ENCODE results near the gene KHNYN.
A peak's percentile ranks its signal among the peaks of the same experiment; 100 is the strongest.

The KHNYN gene

DNA sequence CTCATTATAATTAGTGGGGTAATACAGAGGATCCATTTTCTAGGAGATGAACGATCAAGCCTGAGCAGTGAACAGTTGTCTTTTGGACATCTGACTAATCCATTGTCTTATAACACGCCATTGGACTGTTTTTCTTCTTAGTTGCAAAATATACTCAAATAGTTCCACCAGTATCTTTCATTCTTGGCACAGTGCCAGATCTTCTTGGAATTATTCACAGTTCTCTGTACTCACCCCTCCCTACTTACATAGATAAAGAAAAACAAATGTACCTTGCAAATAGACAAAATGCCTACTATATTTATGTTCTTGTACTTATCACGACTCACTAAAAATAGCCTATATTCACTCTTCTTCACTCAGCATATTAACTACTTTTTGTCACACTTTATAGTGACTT is 4.0 kb upstream of the KHNYN start:
- peak; percentile 6 for DNase-seq

DNA sequence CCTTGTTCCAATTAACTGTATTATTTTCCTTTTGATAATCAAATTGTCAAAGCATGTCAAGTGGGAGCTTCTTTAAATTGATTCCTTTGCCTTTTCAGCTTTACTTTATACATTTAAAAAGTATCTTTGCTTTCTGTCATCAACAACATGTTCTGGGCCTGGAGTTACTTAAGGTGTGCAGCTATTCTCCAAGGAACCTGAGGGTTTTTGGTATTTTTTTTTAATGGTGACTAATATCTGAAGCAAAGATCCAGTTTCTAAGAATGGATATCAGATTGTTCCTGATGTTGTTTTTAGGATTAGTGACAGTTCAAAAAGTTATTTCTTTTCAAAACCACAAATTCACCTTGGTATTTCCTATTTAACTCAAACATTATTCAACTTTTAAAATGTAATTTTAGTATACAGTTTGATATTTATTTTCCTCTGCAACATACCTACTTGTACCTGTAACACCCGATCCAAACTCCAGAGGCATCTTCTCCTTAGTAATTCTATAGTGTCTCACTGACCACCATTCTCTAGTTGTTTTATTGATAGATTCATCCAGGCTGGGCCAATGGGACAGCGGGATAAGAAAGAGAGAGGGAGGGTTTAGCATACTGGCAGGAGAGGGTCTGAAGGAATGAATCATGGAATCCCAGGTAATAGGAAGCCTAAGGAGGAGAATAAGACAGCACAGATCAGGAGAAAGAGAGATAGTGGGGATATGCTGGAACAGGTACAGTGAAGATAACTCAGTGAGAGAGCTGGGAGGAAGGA is 3.4 kb upstream of the KHNYN start:
- DNase-seq: no peak

DNA sequence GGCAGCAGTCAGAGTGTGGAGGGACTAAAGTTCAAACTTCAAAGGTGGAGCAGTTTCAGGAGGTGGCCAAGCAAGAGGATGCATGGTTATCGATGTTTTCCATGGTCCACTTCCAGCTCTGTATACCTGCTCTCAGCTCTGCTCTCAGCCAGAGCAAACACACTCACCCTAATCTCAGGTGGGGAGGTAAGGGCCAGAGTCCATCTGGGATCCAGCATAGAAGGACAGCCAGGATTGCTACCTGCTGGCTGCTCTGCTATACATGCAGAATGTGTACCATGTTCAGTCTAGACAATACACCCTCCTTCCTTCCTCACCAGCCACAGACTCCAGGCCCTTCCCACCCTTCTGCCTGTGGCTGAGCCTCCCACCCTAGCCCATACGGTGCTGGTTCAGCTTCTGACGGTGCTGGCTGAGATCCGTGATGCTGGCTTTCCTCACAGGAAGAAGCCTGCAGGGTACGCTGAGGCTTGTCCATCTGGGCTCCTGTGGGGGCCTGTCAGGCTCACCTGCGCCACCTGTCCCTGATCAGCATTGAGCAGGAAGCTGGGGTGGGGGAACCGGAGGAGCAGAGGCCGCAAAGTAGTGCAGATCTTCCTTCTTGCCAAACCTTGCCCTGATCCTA is 2.7 kb upstream of the KHNYN start:
- no peak for DNase-seq

DNA sequence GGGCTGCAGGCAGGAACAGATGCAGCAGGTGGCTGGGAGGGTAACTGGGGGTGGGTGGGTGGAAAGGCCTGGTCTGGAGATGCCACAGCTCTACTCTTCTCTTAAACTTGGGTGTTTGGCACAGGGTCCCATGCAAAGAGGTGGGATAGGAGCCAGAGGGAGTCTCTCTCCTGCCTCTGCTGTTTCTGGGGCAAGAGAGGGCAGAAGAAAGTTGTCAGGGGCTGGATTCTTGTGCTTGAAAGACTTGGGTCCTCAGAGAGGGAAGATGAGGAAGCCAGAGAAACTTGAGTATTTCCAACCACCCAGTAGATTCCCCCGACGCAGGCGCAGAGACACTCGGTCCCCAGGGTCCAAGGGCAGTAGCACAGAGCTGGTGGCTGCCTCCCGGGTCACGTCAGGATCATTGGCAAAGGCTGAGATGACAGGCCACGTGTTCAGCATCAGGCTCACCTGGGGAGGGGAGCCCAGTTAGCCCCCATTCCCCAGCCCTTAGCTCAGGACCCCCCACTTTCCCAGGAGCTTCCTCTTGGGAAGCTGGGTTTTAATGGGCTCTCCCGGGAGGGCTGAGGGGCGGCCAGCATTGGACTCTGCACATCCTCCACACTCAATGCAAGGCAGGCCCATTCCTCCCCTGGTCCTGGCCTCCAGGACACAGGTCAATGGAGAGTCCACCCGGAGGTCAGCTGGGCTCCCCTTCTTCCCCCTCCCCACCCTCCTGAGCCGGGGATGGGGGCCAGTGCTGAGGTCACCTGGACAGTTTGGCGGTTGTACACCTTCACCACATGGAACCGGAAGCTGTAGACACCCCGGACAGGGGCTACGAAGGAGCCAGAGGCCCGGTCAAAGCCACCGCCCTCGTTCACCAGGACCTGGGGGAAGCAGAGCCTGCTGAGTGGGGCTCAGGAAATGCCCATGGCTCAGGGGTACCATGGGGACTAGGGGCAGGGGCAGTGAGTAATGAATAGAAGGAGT is 1.9 kb upstream of the KHNYN start:
- DNase-seq: no peak

DNA sequence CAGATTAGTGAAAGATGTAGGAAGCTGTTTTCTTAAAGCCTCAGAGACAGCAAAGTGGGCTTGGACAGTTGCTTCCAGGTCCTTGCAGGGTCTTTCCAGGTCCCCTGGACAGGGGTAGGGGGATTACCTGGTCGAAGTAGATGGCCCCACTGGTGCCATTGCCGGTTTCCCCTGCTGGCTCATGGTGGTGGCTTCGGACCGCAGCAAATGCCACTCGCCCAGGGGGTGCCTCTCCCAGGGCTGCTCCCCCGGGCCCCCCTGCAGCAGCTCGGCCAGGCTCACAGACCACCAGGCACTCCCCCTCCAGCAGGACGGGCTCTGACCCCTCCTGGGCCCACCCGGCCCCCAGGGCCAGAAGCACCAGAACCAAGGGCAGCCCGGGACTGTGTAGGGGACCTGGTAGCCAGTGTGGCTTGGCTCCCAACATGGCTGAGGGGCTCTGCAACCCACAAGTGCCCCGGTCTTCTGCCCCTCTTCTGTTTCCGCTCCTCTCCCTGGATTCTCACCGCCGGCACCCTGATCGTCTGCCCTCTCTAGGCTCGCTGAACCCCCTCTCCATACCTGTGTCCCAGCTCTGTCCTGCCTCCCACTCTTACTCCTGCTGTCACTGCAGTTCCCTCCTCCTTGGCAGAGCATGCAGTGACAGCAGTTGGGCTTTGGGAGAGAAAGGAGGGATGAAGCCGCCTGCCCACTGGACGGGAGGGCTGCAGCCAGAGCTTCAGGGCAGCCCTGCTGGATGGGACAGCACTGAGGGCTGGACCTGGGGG is 943 bp upstream of the KHNYN start:
- no peak for DNase-seq

DNA sequence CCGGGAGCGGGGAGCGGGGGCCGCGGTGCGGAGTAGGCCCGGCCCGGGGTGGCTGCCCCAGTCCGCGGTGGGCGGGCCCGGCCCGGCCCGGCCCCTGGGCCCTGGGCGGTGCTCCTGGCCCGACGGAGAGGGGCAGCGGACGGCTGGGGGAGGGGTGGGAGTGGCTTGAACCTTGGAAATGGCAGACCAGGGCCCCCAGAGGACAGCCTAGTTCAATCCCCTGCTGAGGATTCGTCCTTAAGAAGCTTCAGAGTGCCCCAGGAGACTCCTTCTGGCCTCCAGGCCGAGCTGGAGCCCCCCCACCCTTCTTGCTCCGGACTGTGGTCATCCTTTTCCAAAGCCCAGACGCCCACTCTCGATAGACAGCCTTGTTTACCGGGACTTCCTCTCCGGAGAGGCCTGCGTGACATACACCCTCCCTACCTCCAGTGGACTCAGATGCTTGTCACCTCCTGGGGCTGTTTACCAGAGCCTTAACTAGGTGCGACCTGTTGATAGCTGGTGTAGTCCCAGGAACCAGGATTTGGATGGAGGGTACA is 458 bp downstream of the KHNYN start:
- DNase-seq: peak; percentile 56

DNA sequence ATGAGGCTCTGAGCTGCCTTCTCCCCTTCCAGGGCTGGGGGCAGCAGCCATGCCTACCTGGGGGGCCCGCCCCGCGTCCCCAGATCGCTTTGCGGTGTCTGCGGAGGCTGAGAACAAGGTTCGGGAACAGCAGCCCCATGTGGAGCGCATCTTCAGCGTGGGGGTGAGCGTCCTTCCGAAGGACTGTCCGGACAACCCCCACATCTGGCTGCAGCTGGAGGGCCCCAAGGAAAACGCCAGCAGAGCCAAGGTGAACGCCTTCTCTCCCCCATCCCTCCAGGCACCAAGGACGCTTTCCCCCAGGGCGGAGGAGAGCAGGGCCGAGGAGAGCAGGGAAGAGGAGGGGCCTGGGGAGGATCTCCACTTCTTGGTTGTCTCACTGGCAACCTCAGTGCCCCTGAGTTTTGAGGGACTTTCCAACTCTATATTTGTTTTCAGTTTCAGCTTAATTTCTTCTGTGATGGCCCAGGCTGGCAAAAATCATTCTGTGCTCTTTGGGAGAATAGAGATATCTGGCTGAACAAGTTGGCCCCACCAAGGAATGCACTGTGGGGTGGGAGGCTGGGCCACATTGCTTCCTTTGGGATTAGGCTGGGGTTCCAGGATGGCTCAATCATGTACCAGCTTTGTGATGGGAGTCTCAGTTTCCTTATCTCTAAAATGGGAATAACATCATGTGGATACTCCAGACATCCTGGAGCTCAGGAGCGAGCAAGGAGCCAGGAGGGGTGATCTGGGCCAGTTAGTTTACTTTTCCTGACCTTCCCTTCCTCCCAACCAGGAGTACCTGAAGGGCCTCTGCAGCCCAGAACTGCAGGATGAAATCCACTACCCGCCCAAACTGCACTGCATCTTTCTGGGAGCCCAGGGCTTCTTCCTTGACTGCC is 1.2 kb downstream of the KHNYN start:
- DNase-seq: no peak

DNA sequence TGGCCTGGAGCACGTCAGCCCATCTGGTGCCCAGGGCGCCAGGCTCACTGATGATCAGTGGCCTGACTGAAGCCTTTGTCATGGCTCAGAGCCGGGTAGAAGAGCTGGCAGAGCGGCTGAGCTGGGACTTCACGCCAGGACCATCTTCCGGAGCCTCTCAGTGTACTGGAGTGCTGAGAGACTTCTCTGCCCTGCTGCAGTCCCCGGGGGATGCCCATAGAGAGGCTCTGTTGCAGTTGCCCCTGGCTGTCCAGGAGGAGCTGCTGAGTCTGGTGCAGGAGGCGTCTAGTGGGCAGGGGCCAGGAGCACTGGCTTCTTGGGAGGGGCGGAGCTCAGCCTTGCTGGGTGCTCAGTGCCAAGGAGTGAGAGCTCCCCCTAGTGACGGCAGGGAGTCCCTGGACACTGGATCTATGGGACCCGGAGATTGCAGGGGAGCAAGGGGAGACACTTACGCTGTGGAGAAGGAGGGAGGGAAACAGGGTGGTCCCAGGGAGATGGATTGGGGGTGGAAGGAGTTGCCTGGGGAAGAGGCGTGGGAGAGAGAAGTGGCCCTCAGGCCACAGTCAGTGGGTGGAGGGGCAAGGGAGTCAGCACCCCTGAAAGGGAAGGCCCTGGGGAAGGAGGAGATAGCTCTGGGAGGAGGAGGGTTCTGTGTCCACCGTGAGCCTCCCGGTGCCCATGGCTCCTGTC is 2.0 kb downstream of the KHNYN start:
- DNase-seq: peak; percentile 78

DNA sequence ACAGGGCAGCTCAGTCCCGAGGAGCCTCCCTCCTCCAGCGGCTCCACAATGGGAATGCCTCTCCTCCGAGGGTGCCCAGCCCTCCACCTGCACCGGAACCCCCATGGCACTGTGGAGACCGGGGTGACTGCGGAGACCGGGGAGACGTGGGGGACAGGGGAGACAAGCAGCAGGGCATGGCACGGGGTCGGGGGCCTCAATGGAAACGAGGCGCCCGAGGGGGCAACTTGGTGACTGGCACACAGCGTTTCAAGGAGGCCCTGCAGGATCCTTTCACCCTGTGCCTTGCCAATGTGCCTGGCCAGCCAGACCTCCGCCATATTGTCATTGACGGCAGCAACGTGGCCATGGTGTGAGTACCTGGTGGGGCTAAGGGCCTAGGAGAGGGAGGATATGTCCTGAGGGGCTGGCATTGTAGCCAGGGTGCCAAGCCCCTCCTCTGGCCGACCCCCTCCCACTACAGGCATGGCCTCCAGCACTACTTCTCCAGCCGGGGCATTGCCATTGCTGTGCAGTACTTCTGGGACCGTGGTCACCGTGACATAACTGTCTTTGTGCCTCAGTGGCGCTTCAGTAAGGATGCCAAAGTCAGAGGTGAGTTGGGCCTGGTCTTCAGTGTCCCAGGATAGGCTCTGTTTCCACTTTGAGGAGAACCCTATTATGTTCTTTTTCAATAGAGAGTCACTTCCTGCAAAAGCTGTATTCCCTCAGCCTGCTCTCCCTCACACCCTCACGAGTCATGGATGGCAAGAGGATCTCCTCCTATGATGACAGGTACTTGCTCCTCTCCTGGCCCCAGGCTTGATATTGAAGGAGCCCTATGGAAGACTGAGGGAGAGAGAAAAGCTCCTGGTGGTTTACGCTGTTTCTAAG is 2.7 kb downstream of the KHNYN start:
- no peak for DNase-seq

DNA sequence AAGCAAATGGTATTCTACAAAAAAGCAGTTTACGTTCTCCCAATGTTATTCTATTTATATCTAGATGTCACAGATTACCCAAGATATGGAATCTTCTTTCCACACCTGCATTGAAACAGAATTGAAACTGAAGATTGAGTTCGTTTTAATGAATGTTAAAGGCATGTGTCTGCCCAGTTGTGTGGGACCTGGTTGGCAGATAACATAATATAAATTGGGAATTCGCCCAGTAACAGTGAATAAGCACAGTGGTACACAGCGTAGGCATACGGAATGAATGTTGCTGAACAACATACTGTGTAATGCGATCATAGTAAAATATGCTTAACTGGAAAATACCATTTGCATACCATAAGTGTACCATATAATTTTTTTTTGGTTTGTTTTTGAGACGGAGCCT is 4.3 kb downstream of the KHNYN start:
- DNase-seq: no peak

DNA sequence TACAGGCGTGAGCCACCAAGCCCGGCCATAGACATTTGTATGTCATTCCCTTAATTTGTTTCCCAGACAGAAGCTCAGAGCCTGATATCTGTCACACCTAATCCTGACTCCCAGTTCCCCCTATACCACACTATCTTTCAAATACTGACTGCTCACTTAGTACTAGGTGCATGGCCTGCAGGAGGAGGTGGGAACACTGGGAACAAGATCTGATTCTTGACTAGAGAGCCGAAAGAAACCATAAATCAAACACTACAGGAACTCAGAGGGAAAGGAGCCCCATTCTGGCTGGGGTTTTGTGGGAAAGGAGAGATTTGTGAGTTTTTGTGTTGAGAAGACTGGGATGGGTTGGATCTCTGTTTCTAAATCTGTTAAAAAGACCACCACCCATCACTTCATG is 4.9 kb downstream of the KHNYN start:
- no peak for DNase-seq

DNA sequence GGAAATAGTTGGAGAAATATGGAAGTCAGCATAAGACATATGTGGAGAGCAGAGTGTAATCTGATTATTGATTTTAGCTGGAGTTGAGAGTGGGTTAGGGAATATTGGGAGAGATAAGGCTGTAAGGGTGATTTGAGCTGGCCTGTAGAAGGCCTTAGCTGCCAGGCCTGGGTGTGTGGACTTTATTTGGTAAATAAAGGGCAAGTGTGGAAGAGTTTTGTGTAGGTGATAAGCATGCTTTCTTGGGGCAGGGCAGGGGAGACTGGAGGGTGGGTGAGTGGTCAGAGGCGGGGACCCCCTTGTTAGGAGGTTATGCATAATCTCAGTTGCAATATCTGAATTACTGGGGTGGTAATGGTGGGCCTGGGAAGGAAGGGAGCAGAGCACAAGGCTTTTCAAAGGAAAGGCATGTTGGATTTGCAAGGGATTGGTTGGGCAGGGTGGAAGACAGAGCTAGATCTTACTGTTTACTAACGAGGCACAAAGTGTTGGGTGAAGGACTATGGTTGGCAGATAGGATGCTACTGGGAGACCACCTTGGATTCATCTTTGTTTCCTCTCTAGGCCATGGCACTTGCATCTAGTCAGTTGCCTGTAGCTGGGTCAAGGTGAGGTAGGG is 5.5 kb downstream of the KHNYN start:
- DNase-seq: no peak

DNA sequence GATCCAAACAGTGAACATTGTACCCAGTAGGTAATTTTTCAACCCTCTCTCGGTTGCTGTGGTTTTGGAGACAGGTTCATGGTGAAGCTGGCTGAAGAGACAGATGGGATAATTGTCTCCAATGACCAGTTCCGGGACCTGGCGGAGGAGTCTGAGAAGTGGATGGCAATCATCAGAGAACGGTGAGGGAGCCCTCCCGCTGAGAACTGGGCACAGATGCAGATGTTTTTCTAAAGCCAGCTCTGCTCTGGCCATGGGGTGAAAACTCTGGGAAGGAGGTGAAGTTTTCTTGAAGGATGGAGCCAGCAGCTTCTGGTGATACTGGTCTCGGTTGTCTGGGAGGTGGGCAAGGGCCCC is 6.2 kb downstream of the KHNYN start:
- no peak for DNase-seq

DNA sequence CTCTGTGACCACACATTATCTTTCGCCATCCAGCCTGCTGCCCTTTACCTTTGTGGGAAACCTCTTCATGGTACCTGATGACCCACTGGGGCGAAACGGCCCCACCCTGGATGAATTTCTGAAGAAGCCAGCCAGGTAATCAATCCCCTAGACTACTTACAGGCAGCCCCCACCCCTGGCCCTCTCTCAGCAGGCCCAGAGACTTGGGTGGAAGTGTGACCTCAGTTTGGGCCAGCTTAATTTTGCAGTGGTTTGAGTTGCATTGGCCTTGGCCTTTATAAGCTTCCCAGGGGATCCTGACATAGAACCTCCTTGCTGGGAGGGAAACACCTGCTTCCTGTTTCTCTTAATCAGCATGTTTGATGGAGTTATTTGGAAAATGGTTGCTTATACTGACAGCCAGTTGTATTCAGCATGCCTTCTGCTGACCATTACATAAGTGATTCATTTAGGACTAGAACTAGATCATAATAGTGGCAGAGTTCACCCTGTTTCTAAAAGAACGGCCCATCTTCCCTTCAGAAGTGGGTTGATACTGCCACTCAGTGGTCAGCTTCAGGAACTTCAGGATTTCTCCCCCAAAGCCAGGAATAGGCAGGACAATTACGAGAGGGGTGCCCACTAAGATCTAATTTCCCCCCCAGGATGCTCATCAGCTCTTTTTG is 6.7 kb downstream of the KHNYN start:
- peak; percentile 49 for DNase-seq

DNA sequence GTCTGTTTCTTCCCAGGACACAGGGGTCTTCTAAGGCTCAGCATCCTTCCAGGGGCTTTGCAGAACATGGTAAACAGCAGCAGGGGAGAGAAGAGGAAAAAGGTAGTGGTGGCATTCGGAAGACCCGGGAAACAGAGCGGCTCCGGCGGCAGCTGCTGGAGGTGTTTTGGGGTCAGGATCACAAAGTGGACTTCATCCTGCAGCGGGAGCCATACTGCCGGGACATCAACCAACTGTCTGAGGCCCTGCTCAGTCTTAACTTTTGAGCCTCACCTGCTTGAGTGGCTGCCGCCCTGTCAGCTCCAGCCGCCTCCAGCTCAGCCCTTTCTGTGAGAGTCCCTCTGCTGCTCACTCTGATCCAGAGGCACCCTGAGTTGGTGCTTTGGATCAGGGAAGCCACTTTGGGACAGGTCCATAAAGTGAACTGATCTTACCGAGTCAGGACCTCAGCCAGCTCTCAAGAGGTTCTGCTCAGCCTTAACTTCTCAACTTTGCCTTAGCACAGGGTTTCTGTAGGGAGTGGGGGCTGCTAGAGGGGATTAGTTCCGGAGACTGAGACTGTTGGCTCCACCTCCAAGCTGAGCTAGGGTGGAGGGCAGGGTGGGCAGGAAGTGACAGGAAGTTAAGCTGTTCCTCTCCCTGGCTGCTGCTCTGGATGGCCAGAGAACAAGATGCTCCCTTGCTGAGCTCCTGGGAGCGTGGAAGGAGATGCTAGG is 7.4 kb downstream of the KHNYN start:
- DNase-seq: no peak

DNA sequence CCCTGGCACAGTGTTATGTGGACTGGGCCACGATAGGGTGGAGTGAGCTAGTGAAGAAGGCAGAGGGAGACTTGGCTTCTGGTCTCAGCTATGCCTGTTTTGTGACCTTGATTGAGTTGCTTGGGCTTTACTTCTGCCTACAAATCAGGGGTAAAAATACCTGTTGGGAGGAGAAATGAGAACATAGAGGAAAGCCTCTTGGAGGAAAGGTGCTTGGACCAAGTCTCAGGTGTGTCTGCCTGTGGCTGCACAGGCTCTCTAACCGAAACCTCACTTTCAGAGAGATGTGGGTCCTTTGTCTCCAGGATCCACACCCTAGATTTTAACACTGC is 7.9 kb downstream of the KHNYN start:
- no peak for DNase-seq

DNA sequence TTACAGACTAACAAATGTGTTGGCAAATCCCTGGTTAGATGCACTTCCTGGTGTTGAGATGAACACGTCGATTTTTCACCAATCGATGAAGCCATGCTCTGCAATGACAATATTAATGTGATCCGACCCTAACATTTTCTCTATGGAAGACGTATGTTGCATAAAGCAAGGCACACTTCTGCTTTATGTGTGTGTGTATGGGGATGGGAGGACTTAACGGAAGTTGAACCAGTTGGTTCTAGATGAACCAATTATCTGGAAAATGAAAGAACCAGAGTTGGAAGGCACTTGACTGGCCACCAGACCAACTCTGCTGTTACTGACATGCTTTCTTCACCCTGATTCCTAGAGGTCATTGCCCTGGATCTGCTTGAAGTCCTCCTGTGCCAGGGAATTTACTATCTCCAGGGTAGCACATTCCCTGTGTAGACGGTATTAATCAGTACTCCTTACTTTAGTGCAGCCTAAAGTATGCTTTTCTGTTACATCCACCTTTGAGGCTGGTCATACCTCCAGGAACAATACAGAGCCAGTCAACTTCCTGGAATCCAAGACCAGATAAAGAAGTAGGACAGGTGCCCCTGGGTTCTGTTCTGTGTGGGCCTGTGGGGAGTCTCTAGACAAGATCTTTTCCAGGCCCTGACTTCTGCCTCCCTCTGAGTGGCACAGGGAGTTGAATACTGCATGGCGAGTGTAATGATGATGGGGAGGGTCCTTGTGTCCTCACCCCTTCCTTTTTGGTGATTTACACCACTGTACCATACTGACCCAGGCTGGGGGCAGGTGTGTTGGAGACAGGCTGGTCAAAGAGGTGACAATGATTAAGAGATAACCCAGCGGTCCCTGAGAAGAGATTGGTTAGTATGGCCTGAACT is 8.7 kb downstream of the KHNYN start:
- no peak for DNase-seq
